ENCODE data around the gene NTN5. TPM values are rescaled to one million over a fixed set of nuclear protein-coding genes. Genes with fewer than 3 reads are reported as not detected.
A peak's percentile ranks its signal among the peaks of the same experiment; 100 is the strongest.

The NTN5 gene
- total RNA-seq, 1 experiment from 2014 or later, result not detected

DNA sequence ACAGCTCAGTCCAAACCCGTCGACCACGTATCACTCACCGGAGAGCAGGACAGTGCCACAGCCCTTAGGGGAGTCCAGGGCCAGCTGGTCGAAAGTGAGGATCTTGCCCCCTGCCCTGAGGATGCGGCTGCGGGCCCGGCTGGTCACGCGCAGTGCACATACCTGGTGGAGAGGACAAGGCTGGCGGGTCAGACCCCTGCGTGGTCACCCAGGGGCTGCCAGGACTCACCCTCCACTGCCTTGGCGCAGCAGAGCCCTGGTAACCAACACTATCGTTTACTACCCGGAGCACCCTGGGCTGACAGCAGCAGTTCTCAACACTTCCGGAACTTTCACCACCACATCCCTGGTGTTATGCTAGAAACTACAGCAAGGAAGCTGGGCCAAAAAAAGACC is 56.8 kb downstream of the NTN5 start:
- ChIA-PET CTCF (interaction anchor here (0.6 kb wide), 1 partner anchor 93 kb away, joined by 4 read pairs; no protein-coding TSS in a partner anchor), POLR2A (ENCODE audit: low non-redundant PET) (no interaction called here)
- Histone ChIP-seq H3K4me1 (ENCODE audit: insufficient read depth, low read length, poor library complexity, severe bottlenecking) (peaks cover 20% of the 10 kb centered on the region), H3K9me3 (ENCODE audit: low read depth, low read length, poor library complexity, severe bottlenecking) (no peaks in the 10 kb centered on the region), H3K27ac (ENCODE audit: low read depth, low read length, poor library complexity, severe bottlenecking) (peak overlapping the region; percentile 32), H3K27me3 (replicated peaks; ENCODE audit: insufficient read depth, low read depth, low read length, poor library complexity) (no peaks in the 10 kb centered on the region), H3K4me3 (ENCODE audit: low read depth, low read length, poor library complexity, severe bottlenecking) (no peak overlapping the region), H3K36me3 (ENCODE audit: insufficient read depth, low read length, poor library complexity, severe bottlenecking) (peaks cover 37% of the 10 kb centered on the region)
- no peak for TF ChIP-seq EZH2 (IDR thresholded peaks at IDR 0.05; ENCODE audit: borderline replicate concordance, low read depth, low read length, poor library complexity, severe bottlenecking)
- TF ChIP-seq, protein P1, sequence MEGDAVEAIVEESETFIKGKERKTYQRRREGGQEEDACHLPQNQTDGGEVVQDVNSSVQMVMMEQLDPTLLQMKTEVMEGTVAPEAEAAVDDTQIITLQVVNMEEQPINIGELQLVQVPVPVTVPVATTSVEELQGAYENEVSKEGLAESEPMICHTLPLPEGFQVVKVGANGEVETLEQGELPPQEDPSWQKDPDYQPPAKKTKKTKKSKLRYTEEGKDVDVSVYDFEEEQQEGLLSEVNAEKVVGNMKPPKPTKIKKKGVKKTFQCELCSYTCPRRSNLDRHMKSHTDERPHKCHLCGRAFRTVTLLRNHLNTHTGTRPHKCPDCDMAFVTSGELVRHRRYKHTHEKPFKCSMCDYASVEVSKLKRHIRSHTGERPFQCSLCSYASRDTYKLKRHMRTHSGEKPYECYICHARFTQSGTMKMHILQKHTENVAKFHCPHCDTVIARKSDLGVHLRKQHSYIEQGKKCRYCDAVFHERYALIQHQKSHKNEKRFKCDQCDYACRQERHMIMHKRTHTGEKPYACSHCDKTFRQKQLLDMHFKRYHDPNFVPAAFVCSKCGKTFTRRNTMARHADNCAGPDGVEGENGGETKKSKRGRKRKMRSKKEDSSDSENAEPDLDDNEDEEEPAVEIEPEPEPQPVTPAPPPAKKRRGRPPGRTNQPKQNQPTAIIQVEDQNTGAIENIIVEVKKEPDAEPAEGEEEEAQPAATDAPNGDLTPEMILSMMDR (conservative IDR thresholded peaks at IDR 0.05; ENCODE audit: low read depth, low read length), result no peak
- DNase-seq (ENCODE audit: low spot score), result no peak
- BruUV-seq (replicated peaks), result no TSS peak
- intact Hi-C loops (cut with micrococcal nuclease; ENCODE audit: unreplicated experiment), result no loop called here

DNA sequence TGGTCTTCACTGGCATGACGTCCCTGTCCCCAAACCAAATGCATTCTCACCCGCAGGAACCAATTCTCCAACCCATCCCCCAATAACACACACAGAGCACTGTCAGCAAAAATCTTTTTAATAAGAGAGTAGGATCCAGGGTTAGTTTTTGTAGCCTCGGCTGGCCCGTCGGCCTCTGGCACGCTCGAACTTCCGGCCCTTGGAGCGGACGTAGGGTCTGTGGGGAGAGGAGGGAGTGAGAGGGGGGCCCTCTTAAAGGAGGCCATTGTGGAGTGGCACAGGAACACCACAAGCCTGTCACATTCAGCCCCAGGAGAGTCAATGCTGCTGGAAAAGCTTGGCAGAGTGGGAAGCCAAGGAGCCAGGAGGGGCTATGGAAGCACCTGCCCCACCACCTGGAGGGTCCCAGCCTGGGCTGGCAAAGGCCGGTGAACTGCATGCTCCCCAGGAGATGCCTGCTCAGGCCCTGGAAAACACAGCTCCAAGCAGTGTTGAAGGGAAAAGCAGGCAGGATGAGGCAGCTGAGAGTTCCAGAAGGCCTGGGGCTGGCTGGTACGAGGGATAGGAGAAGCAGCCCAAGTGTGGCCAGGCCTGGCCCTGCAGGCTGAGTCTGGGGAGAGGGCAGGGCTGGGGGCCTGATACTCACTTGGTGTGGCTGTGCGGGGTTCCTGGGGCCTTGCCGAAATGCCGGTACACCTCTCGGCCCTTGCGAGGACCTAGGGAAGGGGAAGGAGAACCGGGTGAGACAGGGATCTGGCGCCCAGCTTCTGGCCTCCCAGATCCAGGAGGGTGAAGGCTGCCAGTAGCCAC is 57.4 kb downstream of the NTN5 start:
- peaks cover 20% of the 10 kb centered on the region for H3K4me1 ChIP-seq (ENCODE audit: insufficient read depth, low read length, poor library complexity, severe bottlenecking)
- POLR2A ChIA-PET (ENCODE audit: low non-redundant PET), result no interaction called here
- CTCF ChIA-PET, result interaction anchor here (0.6 kb wide), 1 partner anchor 92 kb away, joined by 4 read pairs; no protein-coding TSS in a partner anchor
- H3K4me3 ChIP-seq (ENCODE audit: low read depth, low read length, poor library complexity, severe bottlenecking), result no peak overlapping the region
- peaks cover 37% of the 10 kb centered on the region for H3K36me3 ChIP-seq (ENCODE audit: insufficient read depth, low read length, poor library complexity, severe bottlenecking)
- H3K9me3 ChIP-seq (ENCODE audit: low read depth, low read length, poor library complexity, severe bottlenecking), result no peaks in the 10 kb centered on the region
- no peak for DNase-seq (ENCODE audit: low spot score)
- intact Hi-C loops (cut with micrococcal nuclease; ENCODE audit: unreplicated experiment), result no loop called here
- H3K27me3 ChIP-seq (replicated peaks; ENCODE audit: insufficient read depth, low read depth, low read length, poor library complexity), result no peaks in the 10 kb centered on the region
- no peak for TF ChIP-seq EZH2 (IDR thresholded peaks at IDR 0.05; ENCODE audit: borderline replicate concordance, low read depth, low read length, poor library complexity, severe bottlenecking)
- TF ChIP-seq, protein P1 (conservative IDR thresholded peaks at IDR 0.05; ENCODE audit: low read depth, low read length), result no peak
- H3K27ac ChIP-seq (ENCODE audit: low read depth, low read length, poor library complexity, severe bottlenecking), result peak overlapping the region; percentile 32
- BruUV-seq (replicated peaks), result no TSS peak

DNA sequence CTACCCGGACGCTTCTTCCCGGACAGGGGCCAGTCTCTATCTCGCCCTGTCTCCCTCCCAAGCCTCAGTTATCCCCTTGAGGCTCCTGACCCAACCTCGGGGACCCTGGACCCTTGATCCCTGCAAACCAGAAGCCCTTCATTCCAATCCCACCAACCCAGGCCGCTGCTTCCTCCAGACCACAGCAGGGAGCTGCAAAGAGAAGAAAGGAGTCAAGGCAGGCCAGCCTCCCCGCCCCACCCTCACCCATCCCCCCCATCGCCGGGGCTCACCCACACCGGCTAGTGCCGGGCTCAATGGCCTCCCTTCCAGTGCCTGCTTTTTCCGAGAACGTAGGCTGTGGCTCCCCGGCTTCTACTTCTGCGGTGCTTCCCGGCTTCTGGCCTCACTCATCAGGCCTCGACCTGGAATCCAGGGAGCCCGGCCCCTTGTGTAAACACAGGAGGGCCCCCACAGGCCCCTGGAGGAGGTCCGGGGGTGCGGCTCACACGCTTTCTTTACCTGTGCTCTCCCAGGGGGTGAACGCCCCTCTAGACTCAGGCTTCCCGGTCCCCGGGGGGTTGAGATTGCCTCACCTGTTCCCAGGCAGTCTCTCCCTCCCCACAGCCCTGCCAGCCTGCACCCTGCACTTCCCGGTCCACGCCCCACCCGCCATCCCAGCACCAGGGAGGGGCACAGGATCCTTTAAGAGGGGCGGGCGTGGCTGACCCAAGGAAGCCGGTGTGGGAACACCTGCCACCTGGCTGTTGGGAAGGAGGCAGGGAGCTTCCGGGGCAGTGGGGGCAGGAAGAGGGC is 58.2 kb downstream of the NTN5 start, which contains the start of gene FAM83E:
Gene FAM83E, minus strand, starts transcription at position 641 of the 795 bp plus-strand sequence. CDS start 1,704 bp downstream, outside the sequence.
- peak within 1 kb of the TSS; percentile 42 for H3K27ac ChIP-seq (ENCODE audit: low read depth, low read length, poor library complexity, severe bottlenecking)
- POLR2A ChIA-PET (ENCODE audit: low non-redundant PET), result no interaction called here
- H3K4me1 ChIP-seq (ENCODE audit: insufficient read depth, low read length, poor library complexity, severe bottlenecking), result peaks cover 20% of the 10 kb centered on the region
- intact Hi-C loops (cut with micrococcal nuclease; ENCODE audit: unreplicated experiment), result no loop called here
- H3K9me3 ChIP-seq (ENCODE audit: low read depth, low read length, poor library complexity, severe bottlenecking), result no peaks in the 10 kb centered on the region
- H3K27me3 ChIP-seq (replicated peaks; ENCODE audit: insufficient read depth, low read depth, low read length, poor library complexity), result no peaks in the 10 kb centered on the region
- TF ChIP-seq, protein P1 (conservative IDR thresholded peaks at IDR 0.05; ENCODE audit: low read depth, low read length), result no peak
- TF ChIP-seq EZH2 (IDR thresholded peaks at IDR 0.05; ENCODE audit: borderline replicate concordance, low read depth, low read length, poor library complexity, severe bottlenecking), result no peak
- H3K4me3 ChIP-seq (ENCODE audit: low read depth, low read length, poor library complexity, severe bottlenecking), result no peak within 1 kb of the TSS
- CTCF ChIA-PET, result no interaction called here
- DNase-seq (ENCODE audit: low spot score), result peak; percentile 32
- H3K36me3 ChIP-seq (ENCODE audit: insufficient read depth, low read length, poor library complexity, severe bottlenecking), result peaks cover 37% of the 10 kb centered on the region
- BruUV-seq (replicated peaks), result no TSS peak
